ENCODE results near the gene RNF207.

The RNF207 gene

DNA sequence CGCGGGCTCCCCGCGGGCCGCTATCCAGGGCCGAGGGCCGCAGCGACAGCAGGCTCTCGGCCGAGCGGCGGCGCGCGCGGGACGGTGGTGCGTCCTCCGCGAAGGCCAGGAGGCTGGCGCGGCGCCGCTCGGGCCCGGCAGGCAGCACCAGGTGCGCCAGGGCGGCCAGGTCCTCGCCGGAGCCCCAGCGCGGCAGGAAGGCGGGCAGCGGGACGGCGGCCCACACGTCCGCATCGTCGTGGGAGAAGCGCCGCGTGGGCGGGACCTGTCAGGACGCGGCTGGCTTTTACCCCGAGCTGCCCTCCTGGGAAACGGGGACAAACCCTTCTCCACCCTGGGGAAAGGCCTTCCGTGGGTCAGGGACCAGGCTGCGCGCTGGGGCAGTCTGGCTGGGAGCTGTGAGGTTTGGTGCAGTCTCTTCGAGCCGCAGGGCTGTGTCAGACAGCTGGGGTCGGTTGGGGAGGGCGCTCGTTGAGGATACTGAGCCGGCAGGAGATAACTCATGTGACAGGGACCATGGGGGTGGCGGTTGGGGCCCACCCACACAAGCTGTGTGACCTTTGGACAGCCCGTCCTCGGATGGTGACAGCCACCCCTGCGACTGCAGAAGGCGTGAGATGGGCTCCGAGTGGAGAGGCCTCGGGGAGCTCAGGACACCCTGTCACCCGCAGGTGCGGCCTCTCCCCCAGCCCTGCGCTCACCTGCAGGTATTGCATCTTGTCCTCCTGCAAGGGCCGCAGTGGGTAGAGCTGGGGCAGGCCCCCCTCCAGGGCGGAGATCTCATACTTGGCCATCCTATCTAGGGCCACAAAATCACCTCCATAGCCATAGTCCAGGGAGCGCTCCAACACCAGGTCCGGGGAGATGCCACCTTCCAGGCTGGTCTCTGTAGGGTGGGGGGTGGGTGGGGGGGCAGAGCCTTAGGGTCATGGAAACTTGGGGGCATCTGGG lies 44.1 kb downstream of the RNF207 start:
- DNase-seq (ENCODE audit: low read depth, low spot score) = no peak

DNA sequence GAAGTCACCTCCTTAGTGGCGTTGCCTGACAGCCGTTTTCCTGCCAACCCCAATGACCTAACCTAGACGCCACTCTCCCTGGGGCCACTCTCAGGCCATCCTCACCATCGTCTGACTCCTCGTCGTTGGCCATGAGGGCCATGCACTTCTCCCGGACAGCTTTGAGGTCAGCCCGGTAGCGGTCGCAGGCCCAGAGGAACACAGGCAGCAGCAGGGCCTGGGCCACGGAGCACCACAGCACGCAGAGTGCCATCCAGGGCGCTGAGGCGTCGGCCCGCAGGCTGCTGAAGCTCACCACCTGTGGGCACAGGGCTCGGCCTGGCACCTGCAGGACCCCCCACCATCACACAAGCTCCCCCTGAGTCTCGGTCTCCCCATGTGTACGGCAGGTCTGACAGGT lies 45.3 kb downstream of the RNF207 start:
- no peak for DNase-seq (ENCODE audit: low read depth, low spot score)

DNA sequence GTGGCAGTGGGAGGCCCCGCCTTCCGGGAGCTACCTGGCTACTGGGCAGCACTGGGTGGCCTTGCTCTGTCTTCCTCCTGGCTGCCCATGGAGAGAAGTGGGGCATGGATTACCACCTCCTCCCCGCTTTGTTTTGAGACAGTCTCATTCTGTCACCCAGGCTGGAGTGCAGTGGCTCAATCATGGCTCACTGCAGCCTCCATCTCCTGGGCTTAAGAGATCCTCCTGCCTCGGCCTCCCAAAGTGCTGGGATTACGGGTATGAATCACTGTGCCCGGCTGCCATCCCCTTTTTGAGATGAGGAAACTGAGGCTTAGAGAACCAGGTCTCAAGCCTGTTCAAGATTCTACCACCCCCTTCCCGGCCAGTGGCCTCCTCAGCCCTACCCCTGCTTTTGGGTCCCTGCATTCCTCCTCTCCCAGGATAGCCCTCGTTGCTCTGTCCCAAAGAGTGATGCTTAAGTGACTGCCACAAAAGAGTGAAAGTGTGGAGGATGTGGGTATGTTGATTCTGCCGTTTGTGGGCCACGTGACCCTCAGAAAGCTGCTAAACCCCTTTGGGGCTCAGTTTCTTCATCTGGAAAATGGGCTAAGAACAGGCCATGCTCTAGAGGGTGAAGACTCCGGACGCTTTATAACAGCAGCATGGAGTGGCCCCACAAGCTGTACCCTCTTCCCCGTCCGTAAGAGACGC lies 45.9 kb downstream of the RNF207 start:
- DNase-seq (ENCODE audit: low read depth, low spot score) = no peak

DNA sequence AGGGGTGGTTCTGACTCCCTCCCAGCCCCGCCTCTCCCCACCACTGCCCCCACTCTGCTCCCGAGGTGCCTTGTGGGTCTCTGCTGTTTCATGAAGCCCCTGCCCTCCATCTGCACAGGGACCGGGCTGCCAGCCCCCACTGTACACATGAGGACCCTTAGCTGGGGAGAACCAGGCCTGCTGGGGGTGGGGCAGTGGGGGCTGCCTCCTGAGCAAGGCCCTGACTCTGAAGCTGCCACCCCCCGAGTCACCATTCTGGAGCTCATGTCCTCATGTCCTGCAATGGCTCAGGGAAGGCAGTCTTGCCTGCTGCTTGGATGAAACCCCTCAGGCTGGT lies 46.4 kb downstream of the RNF207 start:
- no peak for DNase-seq (ENCODE audit: low read depth, low spot score)

DNA sequence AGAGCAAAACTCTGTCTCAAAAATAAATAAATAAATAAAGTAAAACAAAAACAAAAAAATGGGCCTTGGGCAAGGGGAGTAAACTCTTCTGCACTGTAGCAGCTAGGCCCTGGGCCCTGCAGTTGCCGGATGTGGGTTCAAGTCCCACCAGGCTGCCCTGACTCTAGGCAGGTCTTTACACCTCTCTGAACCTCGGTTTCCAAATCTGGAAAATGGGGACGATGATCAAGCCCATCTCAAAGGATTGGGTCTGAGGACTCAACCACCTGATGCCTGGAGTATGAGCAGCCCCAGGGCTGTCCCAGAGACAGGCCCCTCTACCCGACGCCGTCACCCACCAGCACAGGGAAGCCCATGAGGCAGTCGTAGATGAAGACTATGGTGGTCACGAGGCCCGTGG lies 47.5 kb downstream of the RNF207 start:
- DNase-seq (ENCODE audit: low read depth, low spot score) = no peak

DNA sequence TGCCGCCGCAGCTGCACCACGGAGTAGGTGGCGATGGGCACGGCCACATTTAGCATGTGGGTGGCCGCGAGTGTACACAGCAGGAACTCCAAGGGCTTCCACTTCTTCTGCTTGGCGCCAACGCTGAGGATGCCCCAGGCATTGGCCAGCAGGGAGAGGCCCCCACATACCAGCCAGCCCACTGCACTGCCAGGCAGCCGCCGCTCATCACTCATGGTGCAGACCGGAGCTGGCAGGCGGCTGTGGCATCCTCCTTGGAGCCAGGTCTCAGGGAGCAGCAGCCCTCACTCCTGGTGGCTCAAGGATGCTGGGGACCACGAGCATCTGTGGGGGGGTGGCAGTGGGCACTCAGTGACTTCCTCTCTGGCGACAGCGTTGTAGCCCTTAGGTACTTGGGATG lies 48.8 kb downstream of the RNF207 start:
- DNase-seq (ENCODE audit: low read depth, low spot score) = no peak

DNA sequence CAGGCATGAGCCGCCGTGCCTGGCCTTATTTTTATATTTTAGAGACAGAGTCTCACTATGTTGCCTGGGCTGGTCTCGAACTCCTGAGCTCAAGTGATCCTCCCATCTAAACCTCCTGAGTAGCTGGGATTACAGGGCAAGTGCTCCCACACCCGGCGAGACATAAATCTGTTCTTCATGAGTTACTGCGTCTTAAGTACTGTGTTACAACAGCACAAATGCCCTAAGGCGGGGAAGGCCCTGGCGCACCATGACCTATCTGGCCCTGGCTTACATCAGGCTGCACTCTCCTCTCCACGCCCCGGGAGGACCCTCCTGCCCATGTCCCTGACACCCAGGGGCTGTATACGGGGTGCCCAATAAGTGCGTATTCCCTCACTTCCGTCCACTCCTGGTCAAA lies 50.7 kb downstream of the RNF207 start:
- DNase-seq (ENCODE audit: low read depth, low spot score) = no peak

DNA sequence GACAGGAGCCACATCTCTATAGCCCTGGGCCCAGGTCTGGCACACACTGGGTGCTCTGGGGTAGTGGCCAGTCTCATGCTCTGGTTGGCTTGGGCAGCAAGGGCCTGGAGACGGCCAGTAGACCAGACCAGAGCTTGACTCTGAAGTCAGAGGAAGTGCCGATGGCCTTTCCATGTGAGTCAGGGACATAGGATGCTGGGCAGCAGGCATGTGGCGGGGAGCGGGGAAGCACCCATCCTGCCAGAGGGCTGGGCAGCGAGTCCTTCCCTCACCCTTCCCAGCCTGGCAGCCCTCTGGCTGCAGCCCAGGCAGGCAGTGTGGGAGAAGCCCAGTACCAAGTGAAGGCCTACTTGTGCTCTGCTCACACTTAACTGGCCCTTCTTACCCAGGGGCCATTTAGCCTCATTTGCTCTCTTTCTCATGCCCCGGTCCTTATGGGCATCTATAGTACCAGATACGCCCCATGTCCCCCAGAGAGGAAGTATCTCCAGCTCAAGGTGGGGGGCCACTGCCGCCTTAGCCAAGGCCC lies 51.7 kb downstream of the RNF207 start:
- DNase-seq (ENCODE audit: low read depth, low spot score) = no peak

DNA sequence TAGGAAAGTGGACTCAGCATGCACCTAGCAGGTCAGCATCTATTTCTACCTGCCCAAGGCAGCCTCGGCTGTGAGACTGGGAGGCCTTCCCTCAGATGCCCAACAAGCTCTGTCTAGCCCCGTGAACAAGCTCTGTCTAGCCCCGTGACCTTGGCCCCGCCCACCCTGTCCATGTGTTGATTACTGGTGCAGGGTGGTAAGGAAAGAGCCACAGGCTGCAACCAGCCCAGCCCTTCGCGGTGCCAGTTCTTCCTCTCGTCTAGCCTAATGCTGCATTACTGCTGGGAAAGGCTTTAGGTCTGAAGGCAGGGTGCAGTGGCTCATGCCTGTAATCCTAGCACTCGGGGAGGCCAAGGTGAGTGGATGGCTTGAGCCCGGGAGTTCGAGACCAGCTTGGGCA lies 52.8 kb downstream of the RNF207 start:
- no peak for DNase-seq (ENCODE audit: low read depth, low spot score)

DNA sequence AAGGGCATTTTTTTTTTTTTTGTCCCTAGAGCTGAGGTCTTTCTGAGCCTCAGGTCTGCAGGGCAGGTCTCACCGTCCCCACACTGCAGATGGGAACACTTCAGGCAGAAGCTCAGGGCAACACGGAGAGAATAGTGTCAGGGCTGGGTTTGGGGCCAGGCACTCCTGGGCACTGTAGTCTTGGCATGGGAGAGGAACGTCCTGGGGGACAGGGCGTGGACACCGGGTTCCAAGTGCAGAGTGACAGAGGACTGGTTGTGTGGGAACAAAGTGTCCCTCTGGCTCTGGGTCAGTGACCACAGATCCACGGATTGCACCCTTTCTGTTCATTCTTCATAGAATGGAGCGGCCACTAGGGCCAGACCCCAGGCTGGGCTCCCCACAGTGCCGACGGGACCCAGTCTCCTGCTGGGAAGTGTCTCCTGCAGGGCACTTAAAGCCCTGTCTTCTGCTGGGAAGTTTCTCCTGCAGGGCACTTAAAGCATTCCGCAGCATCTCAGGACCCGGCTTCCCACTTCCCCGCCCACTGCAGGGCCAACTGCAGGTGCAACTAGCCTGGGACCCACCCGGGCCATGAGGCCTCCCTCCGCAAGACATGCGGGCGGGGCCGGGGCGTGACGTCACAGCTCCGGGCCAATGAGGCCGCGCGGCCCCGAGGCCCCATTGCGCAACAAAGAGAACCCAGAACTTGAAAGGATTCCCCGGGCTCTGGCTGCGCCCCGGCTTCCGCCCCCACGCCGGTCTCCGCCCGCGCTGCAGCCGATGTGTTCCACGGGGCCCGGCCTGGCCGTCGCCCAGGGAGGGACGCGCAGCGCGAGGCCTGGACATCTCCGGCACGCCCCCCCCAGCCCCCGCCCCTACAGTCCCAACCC lies 53.8 kb downstream of the RNF207 start:
- no peak for DNase-seq (ENCODE audit: low read depth, low spot score)

DNA sequence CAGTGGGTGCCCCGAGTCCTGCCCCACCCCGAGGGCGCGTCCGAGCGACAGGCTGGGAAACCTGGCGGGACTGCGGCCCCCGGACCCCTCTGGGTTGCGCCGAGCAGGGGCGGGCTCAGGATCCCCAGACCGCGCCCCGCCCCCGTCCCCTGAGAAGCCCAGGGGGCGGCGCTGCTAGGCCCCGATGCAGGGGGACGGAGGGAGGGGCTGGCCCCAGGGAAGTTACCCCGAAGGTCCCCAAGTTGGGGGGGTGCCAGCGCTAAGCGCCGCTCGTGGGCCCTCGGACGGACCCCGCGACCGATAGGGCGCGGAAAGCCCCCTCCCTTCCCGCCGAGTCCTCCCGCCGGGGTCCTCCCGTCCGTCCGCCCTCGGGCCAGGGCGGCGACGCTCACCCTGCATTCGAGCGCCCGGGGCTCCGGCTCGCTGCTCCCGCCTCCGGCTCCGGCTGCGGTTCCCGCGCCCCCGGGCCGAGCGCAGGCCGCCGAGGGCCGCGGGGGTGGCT lies 54.6 kb downstream of the RNF207 start:
- no peak for DNase-seq (ENCODE audit: low read depth, low spot score)

DNA sequence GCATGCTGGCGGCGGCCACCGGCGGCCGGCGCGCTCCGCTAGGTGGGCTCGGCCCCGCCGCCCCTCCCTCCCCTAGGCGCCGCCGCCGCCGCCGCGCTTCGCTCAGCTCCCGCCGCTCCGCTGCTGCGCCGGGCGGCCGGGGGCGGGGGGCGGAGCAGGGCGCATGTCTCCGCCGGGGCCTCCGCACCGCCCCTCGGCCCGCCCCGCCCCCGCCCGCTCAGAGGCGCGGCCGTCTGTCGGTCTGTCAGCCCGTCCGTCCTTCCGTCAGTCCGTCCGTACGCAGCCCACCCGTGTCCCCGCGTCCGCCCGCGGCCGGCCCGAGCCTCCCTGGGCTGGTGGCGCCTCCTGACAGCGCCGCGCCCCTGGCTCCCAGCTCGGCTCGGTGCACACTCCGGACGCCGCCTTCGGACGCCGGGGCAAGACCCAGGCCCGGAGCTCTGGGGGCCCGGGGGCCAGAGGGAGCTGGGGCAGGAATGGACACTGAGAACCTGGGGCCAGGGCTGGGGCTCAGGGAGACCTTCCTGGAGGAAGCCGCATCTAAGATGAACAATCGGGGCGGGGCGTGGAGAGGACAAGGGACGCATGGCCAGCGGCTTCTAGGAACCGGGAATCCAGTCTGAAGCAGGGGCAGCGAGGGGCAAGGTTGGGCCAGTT lies 55.2 kb downstream of the RNF207 start, which contains the start of gene GPR153:
Gene GPR153 (minus strand): TSS at position 138 of the 654 bp plus-strand sequence. CDS start 6,193 bp downstream, outside the sequence.
- DNase-seq (ENCODE audit: low read depth, low spot score) = no peak

DNA sequence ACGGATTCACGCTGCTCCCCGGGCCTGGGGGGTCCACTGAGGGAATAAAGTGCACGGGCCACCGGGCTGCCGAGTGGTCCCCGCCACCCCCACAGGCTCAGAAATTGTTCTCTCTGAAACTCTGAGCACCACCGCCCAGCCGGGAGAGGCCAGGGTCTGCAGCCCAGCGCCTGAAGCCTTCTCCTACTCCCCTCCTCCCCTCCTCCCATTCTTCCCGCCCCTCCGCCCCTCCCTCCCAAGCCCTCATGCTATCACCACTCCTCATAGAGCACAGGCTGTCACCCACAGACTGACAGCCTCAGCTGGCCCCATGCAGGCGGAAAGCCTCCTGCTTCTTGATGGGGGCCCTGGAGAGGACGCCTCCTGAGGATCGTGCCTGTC lies 55.7 kb downstream of the RNF207 start:
- no peak for DNase-seq (ENCODE audit: low read depth, low spot score)

DNA sequence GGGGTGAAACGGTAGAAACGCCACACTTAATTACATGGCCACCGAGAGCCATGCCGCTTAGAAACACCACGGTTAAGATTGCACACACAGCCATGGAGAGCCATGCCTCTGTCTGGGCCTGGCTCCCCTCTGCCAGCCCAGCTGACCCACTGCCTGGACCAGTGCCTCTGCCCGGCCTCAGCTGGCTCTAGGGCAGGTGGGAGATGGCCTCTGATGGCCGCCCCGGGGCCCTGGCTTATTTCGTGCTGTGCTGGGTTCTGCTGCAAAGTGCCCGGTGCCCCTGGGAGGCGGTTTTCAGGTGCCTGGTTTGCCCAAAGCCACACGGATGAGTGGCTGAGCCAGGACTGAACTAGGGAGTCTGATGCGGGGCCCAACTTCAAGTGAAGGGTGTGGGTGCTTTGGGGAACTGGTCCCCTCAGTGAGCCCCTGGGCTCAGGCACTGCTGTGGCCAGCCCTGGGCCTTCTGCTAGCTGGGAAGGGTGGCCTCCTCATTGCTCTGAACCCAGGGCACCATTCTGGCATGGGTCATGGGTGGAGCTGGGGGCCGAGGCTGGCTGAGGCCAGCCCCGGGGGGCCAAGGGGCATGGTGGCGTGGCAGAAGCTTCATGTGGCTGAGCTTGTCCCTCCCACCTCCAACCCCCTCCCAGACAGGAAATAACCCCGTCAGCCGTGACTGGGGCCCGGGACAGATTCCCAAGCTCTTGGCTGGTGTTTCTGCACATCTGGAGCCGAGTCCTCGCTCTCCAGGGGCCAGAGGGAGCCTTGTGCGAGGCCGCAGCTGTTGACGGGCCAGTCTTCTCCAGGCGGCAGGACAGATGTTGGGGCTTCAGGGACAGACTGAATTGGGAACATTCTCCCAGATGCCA lies 56.9 kb downstream of the RNF207 start:
- no peak for DNase-seq (ENCODE audit: low read depth, low spot score)

DNA sequence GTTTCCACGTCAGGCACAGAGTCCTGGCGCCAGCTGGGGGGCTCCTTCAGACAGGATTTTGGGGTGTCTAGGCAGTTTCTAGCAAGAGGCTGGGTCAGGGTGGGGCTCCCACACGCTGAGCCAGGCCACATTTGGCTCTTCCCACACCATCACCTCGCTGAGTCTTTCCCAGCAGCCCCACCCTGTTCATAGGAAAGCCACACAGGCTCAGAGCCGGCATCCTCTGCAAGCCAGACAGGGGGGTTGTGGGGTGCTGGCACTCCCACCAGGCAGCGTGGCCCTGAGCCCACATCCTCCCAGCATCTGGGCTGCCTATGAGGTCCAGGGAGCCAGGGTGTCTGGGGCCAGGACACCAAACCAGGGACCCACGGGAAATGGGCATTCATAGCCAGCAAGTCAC lies 57.8 kb downstream of the RNF207 start:
- DNase-seq (ENCODE audit: low read depth, low spot score) = no peak

DNA sequence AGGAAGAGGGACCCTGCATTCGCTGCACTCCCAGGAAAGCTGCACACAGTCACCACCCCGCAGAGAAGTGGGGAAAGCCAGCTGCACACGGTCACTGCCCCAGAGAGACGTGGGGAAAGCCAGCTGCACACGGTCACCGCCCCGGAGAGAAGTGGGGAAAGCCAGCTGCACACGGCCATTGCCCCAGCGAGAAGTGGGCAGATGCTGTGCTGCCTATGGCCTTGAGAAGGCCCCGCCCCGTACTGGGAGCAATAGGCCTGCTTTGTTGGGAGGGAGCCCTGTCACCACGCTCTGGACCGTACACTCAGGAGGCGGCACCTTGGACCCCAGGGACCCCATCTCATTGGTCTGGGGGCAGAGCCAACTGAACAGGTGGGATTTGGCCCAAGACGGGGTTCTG lies 59.2 kb downstream of the RNF207 start:
- no peak for DNase-seq (ENCODE audit: low read depth, low spot score)

DNA sequence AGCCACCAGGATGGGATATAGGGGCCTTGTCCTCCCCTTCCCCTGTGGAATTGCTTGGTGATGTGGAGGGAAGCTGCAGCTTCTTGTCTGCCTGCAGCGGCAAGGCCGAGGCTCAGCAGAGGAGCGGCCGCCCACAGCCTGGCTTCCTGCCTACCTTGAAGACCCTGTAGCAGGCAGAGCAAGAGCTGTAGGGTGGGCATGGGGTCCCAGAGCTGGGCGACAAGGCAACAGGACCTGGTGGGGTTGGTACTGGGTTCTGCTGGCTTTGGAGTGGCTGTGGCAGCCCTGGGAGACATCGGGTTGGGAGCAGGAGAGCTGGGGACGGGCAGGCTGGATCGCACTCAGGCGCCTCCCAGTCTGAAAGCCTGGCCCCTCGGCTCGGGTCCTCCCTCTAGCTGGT lies 60.7 kb downstream of the RNF207 start:
- DNase-seq (ENCODE audit: low read depth, low spot score) = no peak

DNA sequence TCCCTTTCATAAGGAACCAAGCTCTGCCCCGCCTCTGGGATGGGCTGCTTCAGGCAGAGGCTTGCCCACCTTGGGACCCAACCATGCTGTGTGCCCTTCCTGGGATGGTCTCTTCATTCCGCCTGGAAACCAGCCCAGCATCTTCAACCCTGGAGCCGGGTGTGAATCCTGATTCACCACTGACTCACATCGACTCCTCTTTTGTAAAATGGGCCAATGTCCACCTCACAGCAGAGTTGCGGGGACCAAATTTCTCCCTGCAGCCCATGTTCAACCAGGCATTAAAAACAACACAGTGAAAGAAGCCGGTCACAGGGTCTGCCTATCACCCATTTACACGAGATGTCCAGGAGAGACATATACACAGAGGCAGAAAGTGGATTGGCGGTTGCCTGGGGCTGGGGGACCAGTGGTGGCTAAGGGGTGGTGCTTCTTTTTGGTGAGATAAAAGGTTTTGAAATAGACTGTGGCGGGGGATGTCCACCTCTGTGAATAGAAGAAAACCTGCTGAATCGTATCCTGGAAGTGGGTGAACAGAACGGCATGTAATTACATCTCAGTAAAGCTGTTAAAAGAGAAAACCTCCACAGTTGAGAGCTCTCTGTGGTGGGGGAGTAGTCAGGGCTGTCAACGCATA lies 61.9 kb downstream of the RNF207 start:
- no peak for DNase-seq (ENCODE audit: low read depth, low spot score)

DNA sequence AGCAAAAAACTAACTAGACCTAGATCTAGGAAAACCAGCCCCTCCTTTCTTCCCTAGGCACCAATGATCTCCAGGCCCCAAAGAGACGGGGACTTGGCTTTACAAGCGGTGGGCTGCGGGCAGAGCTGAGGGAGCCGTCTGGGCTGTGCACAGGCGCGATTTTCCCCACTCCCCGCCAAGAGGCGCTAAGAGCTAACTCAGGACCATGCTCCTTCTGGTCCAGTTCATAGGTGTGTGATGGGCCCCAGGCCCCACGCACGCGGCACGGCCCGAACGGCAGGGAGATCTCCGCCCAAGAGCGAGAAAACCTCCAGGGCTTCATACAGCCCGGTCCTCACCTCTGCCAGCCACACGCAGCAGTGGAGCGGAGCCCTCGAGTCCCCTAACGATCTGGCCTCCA lies 62.5 kb downstream of the RNF207 start:
- DNase-seq (ENCODE audit: low read depth, low spot score) = no peak

DNA sequence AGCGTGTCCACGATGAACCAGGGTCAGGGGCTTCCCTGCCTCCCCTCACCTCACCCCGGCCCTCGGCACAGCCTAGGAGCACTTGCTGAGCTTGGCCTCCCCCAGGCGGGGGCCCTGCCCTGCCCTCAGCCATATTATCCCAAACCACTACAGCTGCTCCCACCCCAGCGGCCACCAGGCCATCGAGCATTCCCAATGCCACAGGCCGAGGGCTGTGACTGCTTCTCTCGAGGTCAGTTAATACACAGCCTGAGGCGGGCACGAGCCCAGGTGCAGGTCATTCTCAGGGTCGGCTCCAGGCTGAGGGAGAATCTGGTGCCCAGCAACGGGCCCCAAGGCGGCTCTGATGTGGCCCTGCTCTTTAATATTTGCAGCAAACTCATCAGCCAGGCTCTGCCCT lies 63.4 kb downstream of the RNF207 start:
- DNase-seq (ENCODE audit: low read depth, low spot score) = no peak
